B cell (primary cell): Measurements from ENCODE around the gene PILRB. TPM values are rescaled to one million over a fixed set of nuclear protein-coding genes. Genes with fewer than 3 reads are reported as not detected.
A peak's percentile ranks its signal among the peaks of the same experiment; 100 is the strongest.
"Not testable (repeated sequence)": the region's sequence is repeated elsewhere in the genome, so short reads cannot be mapped to it uniquely, and the experiment has no call there.

Experiments used
- ATAC-seq: fragments of 200-7000 bp; cut with Tn5 transposase; one replicate; pipeline ENCODE4 v1.10.0; 2021; ENCODE audit warnings: low read depth, mild to moderate bottlenecking, moderate number of reproducible peaks, moderate library complexity
- CTCF ChIA-PET: fragments of 350-600 bp; sonication (Branson Sonifier 250); formaldehyde crosslinking; loops from one replicate; lab custom pipeline; 2021; ENCODE audit warnings: antibody characterized with exemption, inconsistent platforms; lab: Charles Lee
- POLR2A ChIA-PET: fragments of 350-600 bp; sonication (Branson Sonifier 250); formaldehyde crosslinking; loops from one replicate; lab custom pipeline; 2021; ENCODE audit warnings: antibody characterized with exemption; lab: Charles Lee
- DNase-seq: peaks from one replicate; pipeline ENCODE4 v3.0.0; 2013
- H2AFZ ChIP-seq: 2 replicates; pipeline ENCODE4 v1.6.1; 2012; ENCODE audit warnings: mild to moderate bottlenecking, low read depth, low read length; ENCODE audit not compliant: insufficient read depth, poor library complexity, severe bottlenecking
- H3K27ac ChIP-seq, 2 donors: 1 replicate in 1 of 2; 2 replicates in 1 of 2; pipeline ENCODE4 v1.5.1; 2012 to 2013; ENCODE audit warnings: low read length in 2 of 2, mild to moderate bottlenecking in 2 of 2, moderate library complexity in 1 of 2
- H3K27me3 ChIP-seq, 4 experiments: fragments of 200-600 bp in 1 of 4; sonication (generic) in 1 of 4; replicated peaks in 1 of 4; 1 replicate in 2 of 4; 2 replicates in 2 of 4; pipeline versions ENCODE4 v1.6.1 to v1.7.0; 2013 to 2016; ENCODE audit warnings: low read length in 3 of 4, mild to moderate bottlenecking in 2 of 4, mixed read lengths in 1 of 4, moderate library complexity in 1 of 4; ENCODE audit not compliant: insufficient read depth in 4 of 4, control insufficient read depth in 3 of 4; ENCODE audit errors: control extremely low read depth in 1 of 4
- H3K36me3 ChIP-seq, 2 experiments: replicated peaks in 1 of 2; 1 replicate in 1 of 2; 2 replicates in 1 of 2; pipeline versions ENCODE4 v1.6.1 to v1.7.1; 2013; ENCODE audit warnings: low read length in 1 of 2; ENCODE audit not compliant: insufficient read depth in 2 of 2, control insufficient read depth in 1 of 2; ENCODE audit errors: control extremely low read depth in 1 of 2, extremely low read depth in 1 of 2
- H3K4me1 ChIP-seq, 2 donors: fragments of 200-600 bp in 1 of 2; sonication (generic) in 1 of 2; 1 replicate in 1 of 2; 2 replicates in 1 of 2; pipeline versions ENCODE4 v1.5.1 to v1.6.1; 2013 to 2017; ENCODE audit warnings: low read length in 2 of 2; ENCODE audit not compliant: control insufficient read depth in 2 of 2, insufficient read depth in 2 of 2
- H3K4me2 ChIP-seq: replicated peaks from 2 replicates; pipeline ENCODE3; 2012; ENCODE audit warnings: mild to moderate bottlenecking, low read depth, low read length; ENCODE audit not compliant: poor library complexity, severe bottlenecking
- H3K4me3 ChIP-seq, 5 experiments: fragments of 200-600 bp in 1 of 5; sonication (generic) in 1 of 5; 1 replicate in 3 of 5; 2 replicates in 2 of 5; pipeline versions ENCODE4 v1.5.1 to v1.7.0; 2011 to 2016; ENCODE audit warnings: low read length in 4 of 5, mild to moderate bottlenecking in 4 of 5, low read depth in 2 of 5, control low read depth in 1 of 5, moderate library complexity in 1 of 5; ENCODE audit not compliant: insufficient read depth in 1 of 5; ENCODE audit errors: control extremely low read depth in 1 of 5, extremely low read depth in 1 of 5
- H3K79me2 ChIP-seq: fragments of 200-600 bp; sonication (generic); one replicate; pipeline ENCODE4 v1.6.0; 2016; ENCODE audit warnings: low read length; ENCODE audit not compliant: control insufficient read depth, insufficient read depth
- H3K9ac ChIP-seq: fragments of 200-600 bp; sonication (generic); 2 replicates; pipeline ENCODE4 v1.6.1; 2017; ENCODE audit warnings: mild to moderate bottlenecking, low read length, moderate library complexity
- H3K9me3 ChIP-seq, 3 donors: one replicate each; pipeline versions ENCODE4 v1.6.1 to v1.7.1; 2013; ENCODE audit warnings: low read length in 2 of 3; ENCODE audit not compliant: control insufficient read depth in 2 of 3, insufficient read depth in 1 of 3; ENCODE audit errors: control extremely low read depth in 1 of 3
- H4K20me1 ChIP-seq: 2 replicates; pipeline ENCODE4 v1.6.0; 2012; ENCODE audit warnings: mild to moderate bottlenecking, low read length; ENCODE audit not compliant: insufficient read depth, control insufficient read depth, poor library complexity, severe bottlenecking
- H3K27ac Mint-ChIP-seq: one replicate; pipeline ENCODE4 v1.8.0; 2021; ENCODE audit warnings: mixed read lengths
- H3K27me3 Mint-ChIP-seq: one replicate; pipeline ENCODE4 v1.8.0; 2021; ENCODE audit warnings: mixed read lengths
- H3K4me1 Mint-ChIP-seq: one replicate; pipeline ENCODE4 v1.8.0; 2021; ENCODE audit warnings: mixed read lengths
- H3K4me3 Mint-ChIP-seq: one replicate; pipeline ENCODE4 v1.8.0; 2021; ENCODE audit warnings: mixed read lengths
- H3K9me3 Mint-ChIP-seq: one replicate; pipeline ENCODE4 v1.8.0; 2022; ENCODE audit warnings: mixed read lengths; ENCODE audit not compliant: insufficient read depth
- CTCF ChIP-seq: fragments of 200-600 bp; IDR thresholded peaks from one replicate; pipeline ENCODE4 v1.8.0; 2022; ENCODE audit warnings: antibody characterized with exemption, mild to moderate bottlenecking
- EZH2 ChIP-seq: IDR thresholded peaks from 2 replicates; pipeline ENCODE4 v1.6.1; 2012; ENCODE audit warnings: borderline replicate concordance, low read depth, mild to moderate bottlenecking, moderate library complexity, low read length; ENCODE audit not compliant: insufficient read depth, poor library complexity, severe bottlenecking
- WGBS: methylation state at CpG from one replicate; pipeline ENCODE4 v1.1.5; 2013; ENCODE audit warnings: missing lambda C conversion rate; ENCODE audit not compliant: insufficient coverage; 5-methylcytosine and 5-hydroxymethylcytosine counted together
- intact Hi-C: fragments of 100-400 bp; cut with micrococcal nuclease; formaldehyde crosslinking; loops from one replicate; pipeline ENCODE4 v1.10.0; 2022
- polyA plus RNA-seq: library from polyadenylated mRNA; depleted of rRNA; stranded (reverse); fragments of >200 nt; gene quantifications from 2 replicates; pipeline ENCODE4 v1.2.3, GENCODE V29; 2012
- total RNA-seq, 2 donors: library from RNA; stranded (reverse); fragments of 120-200 nt in 1 of 2; gene quantifications; 1 replicate in 1 of 2; 2 replicates in 1 of 2; pipeline versions ENCODE4 v1.2.3 to v1.2.4, GENCODE V29; 2013 to 2022

The PILRB gene
- total and polyA plus RNA-seq, 2 donors (not counting 1 experiment from before 2014, with no cell fraction given), result 162 to 391 TPM

- H3K9me3 ChIP-seq, H3K27me3 Mint-ChIP-seq, H3K79me2 ChIP-seq, H3K4me2 ChIP-seq, H3K4me1 ChIP-seq, H3K4me3 Mint-ChIP-seq, H3K27me3 ChIP-seq, H2AFZ ChIP-seq, H3K36me3 ChIP-seq, H3K4me3 ChIP-seq, H3K9ac ChIP-seq, POLR2A ChIA-PET, H4K20me1 ChIP-seq, ATAC-seq, H3K27ac ChIP-seq, intact Hi-C loops, H3K9me3 Mint-ChIP-seq: not testable (repeated sequence)
- 64% methylated on average over 6 of the region's 8 CpGs for WGBS
- CTCF ChIA-PET, result interaction anchor here (1.0 to 2.4 kb wide), 2 partner anchors 25 to 33 kb away, joined by 3 to 7 read pairs; no protein-coding TSS in a partner anchor
- Mint-ChIP-seq H3K27ac (peak overlapping the region; percentile 32), H3K4me1 (peaks cover 19% of the 10 kb centered on the region)
- DNase-seq, result peak; percentile 25
Observed at GRCh38 chr7:100382234-100382853, 24.4 kb downstream of the PILRB start.

- intact Hi-C loops, result no loop called here
- Mint-ChIP-seq H3K4me1 (peaks cover 19% of the 10 kb centered on the region), H3K9me3 (no peaks in the 10 kb centered on the region), H3K4me3 (no peak overlapping the region), H3K27me3 (no peaks in the 10 kb centered on the region), H3K27ac (no peak overlapping the region)
- Histone ChIP-seq H3K36me3 (no peaks in the 10 kb centered on the region), H4K20me1 (no peaks in the 10 kb centered on the region), H3K27me3 (no peaks in the 10 kb centered on the region), H3K27ac (no peak overlapping the region), H3K4me2 (no peak overlapping the region), H3K9me3 (no peaks in the 10 kb centered on the region), H3K79me2 (no peaks in the 10 kb centered on the region), H3K9ac (no peak overlapping the region), H2AFZ (no peak overlapping the region), H3K4me3 (no peak overlapping the region), H3K4me1 (peaks cover 0 to 7% of the 10 kb centered on the region in 2 donors)
- DNase-seq (no peak), ATAC-seq (no peak)
- no peak for TF ChIP-seq EZH2
- TF ChIP-seq CTCF, result no peak
- ChIA-PET POLR2A (interaction anchor here (0.5 to 0.7 kb wide), 2 partner anchors 8 to 279 kb away, joined by 3 to 5 read pairs; no protein-coding TSS in a partner anchor), CTCF (interaction anchor here (0.6 to 1.3 kb wide), 5 partner anchors 11 to 747 kb away, joined by 3 to 4 read pairs (median 3); no protein-coding TSS in a partner anchor)
- WGBS, result 80% methylated on average over 2 of the region's 6 CpGs
Observed at GRCh38 chr7:100384628-100385294, 26.8 kb downstream of the PILRB start.
